A673 (cell line): ENCODE data around the gene PLEKHS1.

Experiments
- CTCF ChIP-seq: fragments of 300-800, 200-600 bp; sonication (generic); conservative IDR thresholded peaks from 2 replicates; pipeline ENCODE4 v1.5.1; 2017; ENCODE audit warnings: low read depth, mild to moderate bottlenecking, antibody characterized with exemption, low read length, moderate library complexity, mixed read lengths
- EZH2 ChIP-seq: fragments of 200-600 bp; sonication (generic); IDR thresholded peaks from 2 replicates; pipeline ENCODE4 v1.6.1; 2017; ENCODE audit warnings: borderline replicate concordance, low read depth, mild to moderate bottlenecking, mixed read lengths, antibody characterized with exemption, low read length; ENCODE audit not compliant: poor library complexity, severe bottlenecking

- TF ChIP-seq CTCF: no peak; the same call in 1 of the 2 replicates
- TF ChIP-seq EZH2: no peak
Observed at GRCh38 chr10:113709221-113709838, 42.2 kb upstream of the PLEKHS1 start.
